Spleen (tissue), 11 donors: ENCODE measurements around the gene SMPD2. TPM values are rescaled to one million over a fixed set of nuclear protein-coding genes. Genes with fewer than 3 reads are reported as not detected.
A peak's percentile ranks its signal among the peaks of the same experiment; 100 is the strongest.

Experiments
- DNase-seq: peaks from one replicate; pipeline ENCODE4 v3.0.0-alpha.2; 2020
- H3K27ac ChIP-seq, 8 donors: fragments of 200-600 bp; sonication (generic) in 7 of 8; 1 replicate in 4 of 8; 2 replicates in 4 of 8; pipeline versions ENCODE4 v1.5.0 to v1.8.0; 2016 to 2021; ENCODE audit warnings: inconsistent platforms in 4 of 8, mild to moderate bottlenecking in 4 of 8, moderate library complexity in 1 of 8
- H3K27me3 ChIP-seq, 7 donors: fragments of 200-600 bp; sonication (generic) in 6 of 7; replicated peaks in 1 of 7; 1 replicate in 4 of 7; 2 replicates in 3 of 7; pipeline versions ENCODE4 v1.5.0 to v1.8.0; 2016 to 2021; ENCODE audit warnings: inconsistent platforms in 3 of 7, mild to moderate bottlenecking in 1 of 7
- H3K36me3 ChIP-seq, 6 donors: fragments of 200-600 bp; sonication (generic) in 5 of 6; 1 replicate in 4 of 6; 2 replicates in 2 of 6; pipeline versions ENCODE4 v1.5.0 to v1.8.0; 2016 to 2021; ENCODE audit warnings: inconsistent platforms in 2 of 6
- H3K4me1 ChIP-seq, 6 donors: fragments of 200-600 bp; sonication (generic) in 5 of 6; 1 replicate in 3 of 6; 2 replicates in 3 of 6; pipeline versions ENCODE4 v1.5.0 to v1.8.0; 2016 to 2021; ENCODE audit warnings: inconsistent platforms in 3 of 6
- H3K4me3 ChIP-seq, 8 donors: fragments of 200-600 bp; sonication (generic) in 7 of 8; 1 replicate in 4 of 8; 2 replicates in 4 of 8; pipeline versions ENCODE4 v1.5.0 to v1.8.0; 2016 to 2021; ENCODE audit warnings: inconsistent platforms in 4 of 8, mild to moderate bottlenecking in 4 of 8, moderate library complexity in 2 of 8
- H3K9me3 ChIP-seq, 8 donors: fragments of 200-600 bp; sonication (generic) in 7 of 8; 1 replicate in 4 of 8; 2 replicates in 4 of 8; pipeline versions ENCODE4 v1.5.0 to v1.8.0; 2016 to 2021; ENCODE audit warnings: inconsistent platforms in 4 of 8
- POLR2A ChIP-seq, 3 donors: fragments of 450-650 bp; IDR thresholded peaks; one replicate each; pipeline ENCODE4 v1.5.1; 2017; ENCODE audit warnings: antibody characterized with exemption in 3 of 3, mild to moderate bottlenecking in 1 of 3
- POLR2AphosphoS5 ChIP-seq, 3 donors: sonication (generic); formaldehyde crosslinking; IDR thresholded peaks; one replicate each; pipeline ENCODE4 v1.5.1; 2017; ENCODE audit warnings: antibody characterized with exemption in 3 of 3
- WGBS, 5 donors: extraction: QIAGEN DNeasy Blood & Tissue Kit in 3 of 5; methylation state at CpG; one replicate each; pipeline versions ENCODE4 v1.1.5 to v1.1.7; 2013 to 2018; 5-methylcytosine and 5-hydroxymethylcytosine counted together
- intact Hi-C: fragments of 100-400 bp; cut with DNase I; formaldehyde crosslinking; loops from one replicate; pipeline ENCODE4 v1.15.0; 2023; ENCODE audit warnings: low total_unique reads
- polyA plus RNA-seq, 3 donors: library from polyadenylated mRNA; stranded (reverse); fragments of 200-250 nt; gene quantifications; one replicate each; pipeline ENCODE4 v1.2.1, GENCODE V29; 2013
- total RNA-seq, 7 donors: library from RNA; depleted of rRNA in 3 of 7; stranded (reverse); fragments of >200 nt in 3 of 7; fragmentation: NEBNext Ultra II Directional in 4 of 7; extraction: Animal tissue kit (Norgen Biotek cat#: 25700) in 4 of 7; gene quantifications; one replicate each; pipeline versions ENCODE4 v1.1.0 to v1.2.1, GENCODE V29; 2016 to 2021
- TF ChIP-seq, protein P1 (sequence below), 11 experiments: fragments of 200-600 bp in 7 of 11; fragments of 450-650 bp in 4 of 11; sonication (generic) in 4 of 11; IDR thresholded peaks in 8 of 11; conservative IDR thresholded peaks in 3 of 11; 1 replicate in 7 of 11; 2 replicates in 4 of 11; pipeline versions ENCODE4 v1.4.0 to v1.8.0; 2016 to 2021; ENCODE audit warnings: antibody characterized with exemption in 11 of 11, inconsistent platforms in 4 of 11, mild to moderate bottlenecking in 1 of 11
- donor health status: healthy with polysubstance abuse.
- donor health status: DM: no; HTN: no; CAD: no; lungs with moderate emphysema.
- donor health status: DM: no; HTN: no; CAD: no.
- donor health status: Bipolar disorder and iron deficiency.
- donor health status: healthy.
- donor health status: DM: no; HTN: no; CAD: no.
- donor health status: DM: yes; HTN: yes; CAD: no.

SMPD2 gene
- total and polyA plus RNA-seq, 10 donors, result 11.4 to 21.4 (median 18.9) TPM

DNA sequence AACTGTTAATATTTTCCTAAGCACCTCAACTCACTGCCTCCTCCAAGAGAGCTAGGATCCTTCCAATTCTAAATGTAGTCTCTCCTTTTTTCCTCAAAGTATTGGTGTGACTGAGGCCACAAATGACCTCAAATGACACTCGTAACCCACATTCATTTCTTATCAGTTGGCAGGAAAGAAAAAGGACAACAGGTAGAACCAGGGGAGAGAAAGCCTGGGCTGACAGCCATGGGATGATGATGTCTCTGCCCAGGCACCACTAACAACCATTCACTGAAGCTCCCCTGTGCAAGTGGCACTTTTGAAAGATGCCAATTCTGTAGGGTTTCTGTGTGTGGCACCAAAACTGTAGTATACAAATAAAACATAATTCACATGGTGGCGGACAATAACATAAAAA is 35.1 kb downstream of the SMPD2 start:
- TF ChIP-seq, protein P1, sequence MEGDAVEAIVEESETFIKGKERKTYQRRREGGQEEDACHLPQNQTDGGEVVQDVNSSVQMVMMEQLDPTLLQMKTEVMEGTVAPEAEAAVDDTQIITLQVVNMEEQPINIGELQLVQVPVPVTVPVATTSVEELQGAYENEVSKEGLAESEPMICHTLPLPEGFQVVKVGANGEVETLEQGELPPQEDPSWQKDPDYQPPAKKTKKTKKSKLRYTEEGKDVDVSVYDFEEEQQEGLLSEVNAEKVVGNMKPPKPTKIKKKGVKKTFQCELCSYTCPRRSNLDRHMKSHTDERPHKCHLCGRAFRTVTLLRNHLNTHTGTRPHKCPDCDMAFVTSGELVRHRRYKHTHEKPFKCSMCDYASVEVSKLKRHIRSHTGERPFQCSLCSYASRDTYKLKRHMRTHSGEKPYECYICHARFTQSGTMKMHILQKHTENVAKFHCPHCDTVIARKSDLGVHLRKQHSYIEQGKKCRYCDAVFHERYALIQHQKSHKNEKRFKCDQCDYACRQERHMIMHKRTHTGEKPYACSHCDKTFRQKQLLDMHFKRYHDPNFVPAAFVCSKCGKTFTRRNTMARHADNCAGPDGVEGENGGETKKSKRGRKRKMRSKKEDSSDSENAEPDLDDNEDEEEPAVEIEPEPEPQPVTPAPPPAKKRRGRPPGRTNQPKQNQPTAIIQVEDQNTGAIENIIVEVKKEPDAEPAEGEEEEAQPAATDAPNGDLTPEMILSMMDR (IDR thresholded peaks at IDR 0.05 in 8 of 11, conservative IDR thresholded peaks at IDR 0.05 in 3 of 11), result no peak
- no peak for TF ChIP-seq POLR2AphosphoS5 (IDR thresholded peaks at IDR 0.05)
- no peak for TF ChIP-seq POLR2A (IDR thresholded peaks at IDR 0.05)
- WGBS, 5 donors, result 87 to 97% (median 94%) methylated on average over 2 of the region's 2 CpGs
- Histone ChIP-seq H3K36me3 (peaks cover 0 to 99% (median 60%) of the 10 kb centered on the region in 6 donors), H3K27ac (no peak overlapping the region), H3K27me3 (no peaks in the 10 kb centered on the region), H3K4me1 (peaks cover 30 to 86% (median 64%) of the 10 kb centered on the region in 6 donors), H3K9me3 (no peaks in the 10 kb centered on the region), H3K4me3 (no peak overlapping the region)
- intact Hi-C loops, result no loop called here
- no peak for DNase-seq

DNA sequence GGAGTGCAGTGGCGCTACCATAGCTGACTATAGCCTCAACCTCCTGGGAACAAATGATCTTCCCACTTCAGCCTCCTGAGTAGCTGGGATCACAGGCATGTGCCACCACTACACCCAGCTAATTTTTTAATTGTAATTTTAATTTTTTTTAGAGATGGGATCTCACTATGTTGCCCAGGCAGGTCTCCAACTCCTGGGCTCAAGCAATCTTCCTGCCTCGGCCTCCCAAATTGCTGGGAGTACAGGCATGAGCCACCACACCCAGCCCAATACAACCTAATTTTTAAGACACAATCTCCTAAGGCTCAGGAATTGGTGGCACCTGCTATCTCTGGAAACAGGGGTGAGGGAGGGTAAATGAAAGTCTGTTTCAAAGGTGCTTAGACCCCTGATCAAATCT is 36.7 kb downstream of the SMPD2 start:
- peak overlapping the region in 1 of 8 donors; percentile 21 for H3K27ac ChIP-seq
- H3K36me3 ChIP-seq, result peaks cover 0 to 95% (median 52%) of the 10 kb centered on the region in 6 donors
- H3K4me3 ChIP-seq, result peak overlapping the region in 1 of 8 donors; percentile 90
- TF ChIP-seq POLR2AphosphoS5 (IDR thresholded peaks at IDR 0.05) (no peak), POLR2A (IDR thresholded peaks at IDR 0.05) (no peak)
- intact Hi-C loops, result no loop called here
- no peaks in the 10 kb centered on the region for H3K27me3 ChIP-seq
- WGBS, 5 donors, result 96 to 100% (median 98%) methylated on average over 2 of the region's 2 CpGs
- no peak for DNase-seq
- H3K9me3 ChIP-seq, result no peaks in the 10 kb centered on the region
- H3K4me1 ChIP-seq, result peaks cover 43 to 87% (median 75%) of the 10 kb centered on the region in 6 donors

DNA sequence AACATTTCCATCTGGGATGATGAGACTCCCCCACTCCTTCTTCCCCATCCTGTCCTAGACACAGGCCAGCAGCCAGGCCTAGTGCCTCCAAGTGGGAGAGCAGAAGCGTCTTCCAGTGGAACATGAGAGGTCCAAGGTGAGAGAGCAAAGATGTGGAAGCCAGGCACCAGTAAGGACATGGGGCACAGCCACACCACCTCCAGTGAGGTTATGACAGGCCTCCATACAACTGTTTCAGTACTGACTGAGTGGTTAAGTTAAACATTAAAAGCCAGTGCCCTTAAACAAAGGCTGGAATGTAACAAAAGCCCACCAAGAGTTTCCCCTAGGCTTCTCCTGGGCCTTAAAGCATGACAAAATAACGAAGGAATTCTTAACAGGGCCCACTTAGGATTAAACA is 37.2 kb downstream of the SMPD2 start:
- TF ChIP-seq, protein P1 (IDR thresholded peaks at IDR 0.05 in 8 of 11, conservative IDR thresholded peaks at IDR 0.05 in 3 of 11), result no peak
- TF ChIP-seq POLR2A (IDR thresholded peaks at IDR 0.05) (no peak), POLR2AphosphoS5 (IDR thresholded peaks at IDR 0.05) (no peak)
- intact Hi-C loops, result no loop called here
- WGBS, 5 donors, result 75 to 87% (median 78%) methylated on average over 2 of the region's 2 CpGs
- peaks cover 0 to 90% (median 49%) of the 10 kb centered on the region in 6 donors for H3K36me3 ChIP-seq
- H3K27ac ChIP-seq, result peak overlapping the region in 2 of 8 donors; percentile 6 to 21
- H3K4me1 ChIP-seq, result peaks cover 42 to 87% (median 73%) of the 10 kb centered on the region in 6 donors
- peak overlapping the region in 1 of 8 donors; percentile 90 for H3K4me3 ChIP-seq
- no peak for DNase-seq
- H3K9me3 ChIP-seq, result no peaks in the 10 kb centered on the region
- no peaks in the 10 kb centered on the region for H3K27me3 ChIP-seq

DNA sequence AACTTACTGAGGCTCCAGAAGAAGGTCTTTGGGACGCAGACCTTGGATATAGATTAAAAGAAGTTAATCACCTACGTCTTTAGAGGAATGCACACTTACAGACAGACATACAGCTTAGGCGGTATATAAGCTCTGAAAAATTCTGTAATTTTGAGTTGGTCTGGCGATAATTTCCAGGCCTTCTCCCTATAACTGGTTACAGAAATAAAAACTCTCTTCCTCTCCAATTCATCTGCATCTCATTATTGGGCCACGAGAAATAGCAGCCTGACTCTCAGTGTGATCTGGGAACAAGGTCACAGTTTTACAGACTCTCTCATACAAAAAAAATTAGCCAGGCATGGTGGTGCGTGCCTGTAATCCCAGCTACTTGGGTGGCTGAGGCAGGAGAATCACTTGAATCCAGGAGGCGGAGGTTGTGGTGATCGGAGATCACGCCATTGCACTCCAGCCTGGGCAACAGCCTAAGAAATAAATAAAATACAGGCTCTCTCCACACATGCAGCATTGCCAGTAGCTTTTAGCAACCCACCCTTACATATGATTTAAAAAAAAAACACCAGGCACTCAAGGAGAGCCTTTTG is 37.8 kb downstream of the SMPD2 start:
- intact Hi-C loops, result no loop called here
- peaks cover 0 to 84% (median 43%) of the 10 kb centered on the region in 6 donors for H3K36me3 ChIP-seq
- DNase-seq, result no peak
- peak overlapping the region in 1 of 8 donors; percentile 22 for H3K27ac ChIP-seq
- H3K4me3 ChIP-seq, result peak overlapping the region in 3 of 8 donors; percentile 34 to 90 (median 89)
- WGBS, 5 donors, result 82 to 95% (median 89%) methylated on average over 9 of the region's 9 CpGs
- no peak for TF ChIP-seq POLR2AphosphoS5 (IDR thresholded peaks at IDR 0.05)
- TF ChIP-seq POLR2A (IDR thresholded peaks at IDR 0.05), result no peak
- TF ChIP-seq, protein P1 (IDR thresholded peaks at IDR 0.05 in 8 of 11, conservative IDR thresholded peaks at IDR 0.05 in 3 of 11), result no peak
- H3K27me3 ChIP-seq, result no peaks in the 10 kb centered on the region
- peaks cover 42 to 81% (median 68%) of the 10 kb centered on the region in 6 donors for H3K4me1 ChIP-seq
- no peaks in the 10 kb centered on the region for H3K9me3 ChIP-seq
